ENCODE data around the gene OCLN. TPM values are rescaled to one million over a fixed set of nuclear protein-coding genes. Genes with fewer than 3 reads are reported as not detected.
"Not testable (repeated sequence)": the region's sequence is repeated elsewhere in the genome, so short reads cannot be mapped to it uniquely, and the experiment has no call there.

OCLN gene
- polyA plus RNA-seq, 2 of the 4 experiments (the other 2 are of a cell fraction) = 10.7 to 54.1 TPM

DNA sequence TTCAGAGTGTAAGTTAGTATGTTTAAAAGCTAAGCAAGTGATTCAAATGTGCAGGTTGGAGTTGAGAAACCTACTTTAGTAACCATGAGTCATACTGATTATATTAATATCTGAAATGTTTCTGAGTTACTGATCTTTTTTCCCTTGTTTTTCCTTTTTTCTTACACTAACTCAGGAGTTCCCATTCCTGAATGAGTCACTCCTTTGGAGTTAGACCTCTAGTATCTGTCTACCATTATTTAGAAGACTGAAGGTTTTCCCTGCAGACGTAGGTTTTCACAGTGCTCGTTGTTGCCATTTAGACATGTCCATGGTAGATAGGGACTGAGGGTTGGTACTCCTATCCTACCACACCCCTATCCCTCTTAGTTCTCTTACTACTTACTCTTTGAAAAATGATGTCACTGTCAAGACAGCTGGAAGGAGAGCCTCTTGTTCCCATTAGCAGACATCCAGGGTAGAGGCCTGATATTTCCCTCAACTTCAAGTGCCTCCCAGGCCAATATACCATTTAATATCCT, 20.2 kb downstream of the OCLN start:
- peak overlapping the region; percentile 61 for H3K4me2 ChIP-seq

DNA sequence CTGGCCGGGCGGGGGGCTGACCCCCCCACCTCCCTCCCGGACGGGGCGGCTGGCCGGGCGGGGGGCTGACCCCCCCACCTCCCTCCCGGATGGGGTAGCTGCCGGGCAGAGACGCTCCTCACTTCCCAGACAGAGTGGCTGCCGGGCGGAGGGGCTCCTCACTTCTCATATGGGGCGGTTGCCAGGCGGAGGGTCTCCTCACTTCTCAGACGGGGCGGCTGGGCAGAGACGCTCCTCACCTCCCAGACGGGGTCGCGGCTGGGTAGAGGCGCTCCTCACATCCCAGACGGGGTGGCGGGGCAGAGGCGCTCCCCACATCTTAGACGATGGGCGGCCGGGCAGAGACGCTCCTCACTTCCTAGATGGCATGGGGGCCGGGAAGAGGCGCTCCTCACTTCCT, 23.0 kb downstream of the OCLN start:
- CTCF ChIA-PET; H3K9me3 ChIP-seq; ATAC-seq; H3K4me3 ChIP-seq; DNase-seq (ENCODE audit: low read depth in 1 of 2, low spot score in 1 of 2); POLR2A ChIA-PET; H3K27ac ChIP-seq; H3K4me2 ChIP-seq; FAIRE-seq: not testable (repeated sequence)
- H3K4me1 ChIP-seq = peaks cover 59% of the 10 kb centered on the region
- 86% methylated on average over 3 of the region's 30 CpGs for WGBS (ENCODE audit: missing lambda C conversion rate)

More for the DNA sequence above, 20.2 kb downstream of the OCLN start:
- peak; percentile 58 for ATAC-seq
- Histone ChIP-seq H3K27ac (peak overlapping the region; percentile 3 to 52; a peak in 4 of 6 replicates), H3K9me3 (no peaks in the 10 kb centered on the region), H3K4me3 (no peak overlapping the region), H3K4me1 (peaks cover 41% of the 10 kb centered on the region)
- FAIRE-seq = peak; percentile 65
- POLR2A ChIA-PET = no interaction called here
- TF ChIP-seq GATA3 (IDR thresholded peaks at IDR 0.05; ENCODE audit: borderline replicate concordance) (no peak), CEBPB (IDR thresholded peaks at IDR 0.05) (peak in 1 of 2 experiments; percentile 18; a peak in 1 of 4 replicates), RCOR1 (IDR thresholded peaks at IDR 0.05; ENCODE audit: low read depth, low read length) (no peak), FOSL2 (IDR thresholded peaks at IDR 0.05) (peak; percentile 64), FOSL2 (CRISPR knock-in tag; IDR thresholded peaks at IDR 0.05) (peak; percentile 83), ZFP36 (IDR thresholded peaks at IDR 0.05; ENCODE audit: borderline replicate concordance, partially characterized antibody) (no peak), KDM1A (IDR thresholded peaks at IDR 0.05; ENCODE audit: low read depth) (no peak), JUNB (IDR thresholded peaks at IDR 0.05) (peak; percentile 67), SREBF2 (IDR thresholded peaks at IDR 0.05) (no peak), MAZ (IDR thresholded peaks at IDR 0.05; ENCODE audit: borderline replicate concordance, low read depth, low read length) (no peak), SMC3 (IDR thresholded peaks at IDR 0.05) (no peak)
- 41% methylated on average over 2 of the region's 2 CpGs for WGBS (ENCODE audit: missing lambda C conversion rate)
- CTCF ChIA-PET = interaction anchor here (0.7 to 3.2 kb wide), 2 partner anchors 10 to 13 kb away, joined by 4 to 15 read pairs; no protein-coding TSS in a partner anchor
- DNase-seq (ENCODE audit: low read depth in 1 of 2, low spot score in 1 of 2) = no peak

DNA sequence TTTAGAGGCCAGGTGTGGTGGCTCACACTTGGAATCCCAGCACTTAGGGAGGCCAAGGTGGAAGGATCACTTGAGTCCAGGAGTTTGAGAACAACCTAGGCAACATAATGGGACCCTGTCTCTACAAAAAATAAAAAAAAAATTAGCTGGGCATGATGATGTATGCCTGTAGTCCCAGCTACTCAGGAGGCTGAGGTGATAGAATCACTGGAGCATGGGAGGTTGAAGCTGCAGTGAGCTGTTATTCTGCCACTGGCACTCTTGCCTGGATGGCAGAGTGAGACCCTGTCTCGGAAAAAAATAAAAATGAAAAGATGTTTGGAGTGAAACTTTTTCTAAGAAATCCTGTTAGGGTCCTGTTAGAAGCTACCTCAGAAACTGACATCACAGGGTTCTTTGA, 24.2 kb downstream of the OCLN start:
- ChIA-PET CTCF (interaction anchor here (0.8 to 0.9 kb wide), 2 partner anchors 13 to 108 kb away, joined by 3 read pairs; no protein-coding TSS in a partner anchor), POLR2A (no interaction called here)
- Histone ChIP-seq H3K4me1 (peaks cover 71% of the 10 kb centered on the region), H3K4me2 (peak overlapping the region; percentile 77), H3K9me3 (no peaks in the 10 kb centered on the region), H3K4me3 (no peak overlapping the region), H3K27ac (peak overlapping the region; percentile 46 to 59)
- ATAC-seq (peak in 1 of 2 experiments; percentile 18; a peak in 2 of 6 replicates), DNase-seq (ENCODE audit: low read depth in 1 of 2, low spot score in 1 of 2) (no peak), FAIRE-seq (no peak)
- no peak for TF ChIP-seq NPAS2 (CRISPR knock-in tag; IDR thresholded peaks at IDR 0.05; ENCODE audit: borderline replicate concordance)
- TF ChIP-seq RFX5 (IDR thresholded peaks at IDR 0.05) = no peak
- no peak for TF ChIP-seq EHF (CRISPR knock-in tag; IDR thresholded peaks at IDR 0.05)
- TF ChIP-seq BHLHE40 (IDR thresholded peaks at IDR 0.05; ENCODE audit: low read depth, low read length) = no peak
- no peak for TF ChIP-seq KDM1A (IDR thresholded peaks at IDR 0.05; ENCODE audit: low read depth)
- TF ChIP-seq ZC3H11A (IDR thresholded peaks at IDR 0.05) = no peak
- no peak for TF ChIP-seq MAFK (IDR thresholded peaks at IDR 0.05; ENCODE audit: partially characterized antibody)
- TF ChIP-seq NFE2L2 (conservative IDR thresholded peaks at IDR 0.05; ENCODE audit: low read length) = no peak
- TF ChIP-seq ZNF302 (CRISPR knock-in tag; IDR thresholded peaks at IDR 0.05) = no peak
- TF ChIP-seq RCOR1 (IDR thresholded peaks at IDR 0.05; ENCODE audit: low read depth, low read length) = no peak
- no peak for TF ChIP-seq CHD2 (IDR thresholded peaks at IDR 0.05; ENCODE audit: low read length, partially characterized antibody)
- 86% methylated on average over 1 of the region's 1 CpG for WGBS (ENCODE audit: missing lambda C conversion rate)

DNA sequence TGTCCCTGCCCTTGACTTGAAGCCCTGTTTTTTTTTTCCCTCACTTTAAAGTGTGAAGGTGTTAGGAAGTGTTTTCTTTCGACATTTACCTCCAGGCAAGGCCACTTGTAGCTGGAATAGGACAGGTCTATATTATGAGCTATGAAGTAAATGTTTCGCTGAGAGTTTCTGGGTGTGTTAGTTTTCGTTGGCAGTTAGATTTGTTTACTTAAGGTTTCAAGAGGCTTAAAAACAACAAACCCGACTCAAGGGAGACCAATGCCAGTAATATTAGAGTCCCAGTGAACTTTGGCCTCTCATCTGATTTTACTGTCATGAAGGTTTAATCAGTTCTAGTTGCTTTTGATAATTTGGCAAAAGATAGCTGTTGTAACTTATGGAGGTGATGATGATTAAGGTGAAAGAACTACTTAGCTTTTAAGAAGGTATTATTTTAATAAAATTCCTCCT, 25.2 kb downstream of the OCLN start:
- H3K4me3 ChIP-seq = peak overlapping the region; percentile 18; the same call in 2 of the 3 replicates

More for the DNA sequence above, 25.2 kb downstream of the OCLN start:
- DNase-seq (ENCODE audit: low read depth in 1 of 2, low spot score in 1 of 2) = peak in 1 of 2 experiments; percentile 73
- H3K27ac ChIP-seq = peak overlapping the region; percentile 46 to 59; a peak in 5 of 6 replicates
- FAIRE-seq = peak; percentile 88
- TF ChIP-seq, protein P1, sequence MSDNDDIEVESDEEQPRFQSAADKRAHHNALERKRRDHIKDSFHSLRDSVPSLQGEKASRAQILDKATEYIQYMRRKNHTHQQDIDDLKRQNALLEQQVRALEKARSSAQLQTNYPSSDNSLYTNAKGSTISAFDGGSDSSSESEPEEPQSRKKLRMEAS (IDR thresholded peaks at IDR 0.05) = peak; percentile 26; the same call in 1 of the 2 replicates
- TF ChIP-seq RNF2 (IDR thresholded peaks at IDR 0.05; ENCODE audit: borderline replicate concordance, low read depth) (no peak), BHLHE40 (IDR thresholded peaks at IDR 0.05; ENCODE audit: low read depth, low read length) (no peak), POLR2A (IDR thresholded peaks at IDR 0.05; ENCODE audit: low read length) (no peak), RCOR1 (IDR thresholded peaks at IDR 0.05; ENCODE audit: low read depth, low read length) (no peak), CEBPB (IDR thresholded peaks at IDR 0.05) (peak in 1 of 2 experiments; percentile 31; a peak in 1 of 4 replicates), JUN (IDR thresholded peaks at IDR 0.05) (peak; percentile 37 to 56; a peak in 3 of 5 replicates), MAZ (IDR thresholded peaks at IDR 0.05; ENCODE audit: borderline replicate concordance, low read depth, low read length) (no peak), HDAC2 (IDR thresholded peaks at IDR 0.05) (no peak), JUNB (IDR thresholded peaks at IDR 0.05) (peak; percentile 26; the same call in 1 of the 2 replicates), FOSL2 (IDR thresholded peaks at IDR 0.05) (no peak), FOSL2 (CRISPR knock-in tag; IDR thresholded peaks at IDR 0.05) (peak; percentile 5; the same call in 1 of the 2 replicates), ZFP36 (IDR thresholded peaks at IDR 0.05; ENCODE audit: borderline replicate concordance, partially characterized antibody) (no peak), CBX8 (IDR thresholded peaks at IDR 0.05) (no peak), GATA3 (IDR thresholded peaks at IDR 0.05; ENCODE audit: borderline replicate concordance) (peak; percentile 50; the same call in 1 of the 2 replicates)
- TF ChIP-seq, protein P2, sequence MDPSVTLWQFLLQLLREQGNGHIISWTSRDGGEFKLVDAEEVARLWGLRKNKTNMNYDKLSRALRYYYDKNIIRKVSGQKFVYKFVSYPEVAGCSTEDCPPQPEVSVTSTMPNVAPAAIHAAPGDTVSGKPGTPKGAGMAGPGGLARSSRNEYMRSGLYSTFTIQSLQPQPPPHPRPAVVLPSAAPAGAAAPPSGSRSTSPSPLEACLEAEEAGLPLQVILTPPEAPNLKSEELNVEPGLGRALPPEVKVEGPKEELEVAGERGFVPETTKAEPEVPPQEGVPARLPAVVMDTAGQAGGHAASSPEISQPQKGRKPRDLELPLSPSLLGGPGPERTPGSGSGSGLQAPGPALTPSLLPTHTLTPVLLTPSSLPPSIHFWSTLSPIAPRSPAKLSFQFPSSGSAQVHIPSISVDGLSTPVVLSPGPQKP (IDR thresholded peaks at IDR 0.05; ENCODE audit: low read depth, low read length) = no peak
- TF ChIP-seq, protein P3, sequence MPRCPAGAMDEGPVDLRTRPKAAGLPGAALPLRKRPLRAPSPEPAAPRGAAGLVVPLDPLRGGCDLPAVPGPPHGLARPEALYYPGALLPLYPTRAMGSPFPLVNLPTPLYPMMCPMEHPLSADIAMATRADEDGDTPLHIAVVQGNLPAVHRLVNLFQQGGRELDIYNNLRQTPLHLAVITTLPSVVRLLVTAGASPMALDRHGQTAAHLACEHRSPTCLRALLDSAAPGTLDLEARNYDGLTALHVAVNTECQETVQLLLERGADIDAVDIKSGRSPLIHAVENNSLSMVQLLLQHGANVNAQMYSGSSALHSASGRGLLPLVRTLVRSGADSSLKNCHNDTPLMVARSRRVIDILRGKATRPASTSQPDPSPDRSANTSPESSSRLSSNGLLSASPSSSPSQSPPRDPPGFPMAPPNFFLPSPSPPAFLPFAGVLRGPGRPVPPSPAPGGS (IDR thresholded peaks at IDR 0.05) = no peak
- ATAC-seq = peak; percentile 37 to 74; a peak in 3 of 6 replicates
- peaks cover 64% of the 10 kb centered on the region for H3K4me1 ChIP-seq
- CTCF ChIA-PET = no interaction called here
- no peaks in the 10 kb centered on the region for H3K9me3 ChIP-seq
- WGBS (ENCODE audit: missing lambda C conversion rate) = 2% methylated on average over 4 of the region's 4 CpGs
- POLR2A ChIA-PET = no interaction called here
- peak overlapping the region; percentile 77 for H3K4me2 ChIP-seq
